22Rv1 (cell line): Measurements from ENCODE around the gene NUP210.

ENCODE experiments used
- CTCF ChIP-seq: fragments of 450-650 bp; IDR thresholded peaks from 2 replicates; pipeline ENCODE4 v1.5.1; 2017; ENCODE audit warnings: mild to moderate bottlenecking
- ZFX ChIP-seq: fragments of 450-650 bp; IDR thresholded peaks from 2 replicates; pipeline ENCODE4 v1.6.1; 2017; ENCODE audit warnings: antibody characterized with exemption, borderline replicate concordance

GRCh38 chr3:13273604-13274105 is 146.5 kb downstream of the NUP210 start:
- TF ChIP-seq CTCF (no peak), ZFX (no peak)
